Testis (tissue), 3 donors: ENCODE measurements around the gene MGLL. TPM values are rescaled to one million over a fixed set of nuclear protein-coding genes. Genes with fewer than 3 reads are reported as not detected.
"Not testable (repeated sequence)": the region's sequence is repeated elsewhere in the genome, so short reads cannot be mapped to it uniquely, and the experiment has no call there.

ENCODE experiments used
- DNase-seq: peaks from one replicate; pipeline ENCODE4 v3.0.0-alpha.2; 2019
- H3K27ac ChIP-seq, 2 donors: fragments of 200-600 bp; sonication (generic); one replicate each; pipeline ENCODE4 v1.5.1; 2019
- H3K27me3 ChIP-seq: fragments of 200-600 bp; sonication (generic); one replicate; pipeline ENCODE4 v1.5.1; 2019
- H3K36me3 ChIP-seq: fragments of 200-600 bp; sonication (generic); one replicate; pipeline ENCODE4 v1.5.1; 2017; ENCODE audit warnings: low read depth; ENCODE audit errors: missing control alignments
- H3K4me1 ChIP-seq: fragments of 200-600 bp; sonication (generic); one replicate; pipeline ENCODE4 v1.5.1; 2019
- H3K4me3 ChIP-seq, 2 donors: fragments of 200-600 bp; sonication (generic); one replicate each; pipeline ENCODE4 v1.5.1; 2017 to 2019
- H3K9me3 ChIP-seq: fragments of 200-600 bp; sonication (generic); one replicate; pipeline ENCODE4 v1.5.1; 2017
- CTCF ChIP-seq, 3 experiments: fragments of 450-650 bp in 2 of 3; fragments of 200-600 bp in 1 of 3; sonication (generic) in 1 of 3; IDR thresholded peaks; one replicate each; pipeline ENCODE4 v1.5.1; 2016 to 2019; ENCODE audit warnings: antibody characterized with exemption in 3 of 3, mild to moderate bottlenecking in 2 of 3, moderate library complexity in 1 of 3
- POLR2A ChIP-seq: fragments of 450-650 bp; IDR thresholded peaks from one replicate; pipeline ENCODE4 v1.6.1; 2017; ENCODE audit warnings: antibody characterized with exemption, mild to moderate bottlenecking, moderate library complexity
- WGBS, 2 donors: methylation state at CpG; one replicate each; pipeline ENCODE4 v1.1.5; 2018; 5-methylcytosine and 5-hydroxymethylcytosine counted together
- intact Hi-C: fragments of 100-400 bp; cut with DNase I; formaldehyde crosslinking; loops from one replicate; pipeline ENCODE4 v1.15.1; 2023; ENCODE audit warnings: low total_unique reads
- polyA plus RNA-seq: library from polyadenylated mRNA; stranded (reverse); fragments of 350-450 nt; fragmentation: Illumina TruSeq; extraction: RNeasy Lipid Tissue Mini Kit (QIAGEN cat#74804); gene quantifications from one replicate; pipeline ENCODE4 v1.2.3, GENCODE V29; 2014; ENCODE audit warnings: low read depth, low replicate concordance; ENCODE audit not compliant: insufficient read depth
- total RNA-seq, 2 donors: library from RNA; depleted of rRNA; stranded (reverse); fragments of >200 nt; gene quantifications; one replicate each; pipeline ENCODE4 v1.2.3, GENCODE V29; 2016

MGLL gene
- total and polyA plus RNA-seq, 3 donors from 2014 or later, result 18.3 to 26.0 (median 19.2) TPM

GRCh38 chr3:127706785-127707351, 115.4 kb downstream of the MGLL start:
- DNase-seq, result no peak
- H3K27me3 ChIP-seq, result no peaks in the 10 kb centered on the region
- H3K36me3 ChIP-seq, result no peaks in the 10 kb centered on the region
- H3K4me1 ChIP-seq, result peaks cover 13% of the 10 kb centered on the region
- TF ChIP-seq POLR2A, result no peak
- TF ChIP-seq CTCF (IDR thresholded peaks at IDR 0.05), result no peak
- 54 to 81% methylated on average over 14 to 16 of the region's 16 CpGs for WGBS, 2 donors
- H3K4me3 ChIP-seq, result no peak overlapping the region
- no peaks in the 10 kb centered on the region for H3K9me3 ChIP-seq
- peak overlapping the region in 1 of 2 donors; percentile 37 for H3K27ac ChIP-seq
- intact Hi-C loops, result no loop called here

- Histone ChIP-seq H3K4me1 (peaks cover 15% of the 10 kb centered on the region), H3K9me3 (no peaks in the 10 kb centered on the region), H3K4me3 (no peak overlapping the region), H3K27ac (peak overlapping the region in 1 of 2 donors; percentile 37), H3K36me3 (no peaks in the 10 kb centered on the region), H3K27me3 (no peaks in the 10 kb centered on the region)
- DNase-seq, result no peak
- WGBS, 2 donors, result 67 to 76% methylated on average over 7 of the region's 7 CpGs
- intact Hi-C loops, result no loop called here
- TF ChIP-seq POLR2A (no peak), CTCF (IDR thresholded peaks at IDR 0.05) (no peak)
These were observed 116.0 kb downstream of the MGLL start for GRCh38 chr3:127706312-127706711.

GRCh38 chr3:127704840-127705239, 117.5 kb downstream of the MGLL start:
- H3K27me3 ChIP-seq, DNase-seq, intact Hi-C loops, H3K36me3 ChIP-seq, H3K9me3 ChIP-seq, H3K27ac ChIP-seq, H3K4me3 ChIP-seq: not testable (repeated sequence)
- 89 to 90% methylated on average over 3 to 4 of the region's 4 CpGs for WGBS, 2 donors
- peaks cover 21% of the 10 kb centered on the region for H3K4me1 ChIP-seq

GRCh38 chr3:127702151-127702578, 120.2 kb downstream of the MGLL start:
- Histone ChIP-seq H3K4me3 (no peak overlapping the region), H3K9me3 (no peaks in the 10 kb centered on the region), H3K27ac (peak overlapping the region in 1 of 2 donors; percentile 5), H3K27me3 (no peaks in the 10 kb centered on the region), H3K36me3 (no peaks in the 10 kb centered on the region), H3K4me1 (peaks cover 33% of the 10 kb centered on the region)
- no peak for TF ChIP-seq POLR2A
- TF ChIP-seq CTCF (IDR thresholded peaks at IDR 0.05), result no peak
- WGBS, 2 donors, result 63 to 65% methylated on average over 4 of the region's 4 CpGs
- DNase-seq, result no peak
- intact Hi-C loops, result no loop called here

GRCh38 chr3:127701280-127701911, 120.9 kb downstream of the MGLL start:
- TF ChIP-seq CTCF (IDR thresholded peaks at IDR 0.05) (no peak), POLR2A (no peak)
- H3K36me3 ChIP-seq, result no peaks in the 10 kb centered on the region
- 62 to 66% methylated on average over 11 of the region's 11 CpGs for WGBS, 2 donors
- no peaks in the 10 kb centered on the region for H3K27me3 ChIP-seq
- no peak for DNase-seq
- no peaks in the 10 kb centered on the region for H3K9me3 ChIP-seq
- H3K4me3 ChIP-seq, result no peak overlapping the region
- peaks cover 40% of the 10 kb centered on the region for H3K4me1 ChIP-seq
- intact Hi-C loops, result no loop called here
- peak overlapping the region in 1 of 2 donors; percentile 5 for H3K27ac ChIP-seq
